Ovary (tissue), 3 donors: ENCODE results near the gene SNCA.

Source experiments
- EP300 ChIP-seq: sonication (generic); formaldehyde crosslinking; IDR thresholded peaks from one replicate; pipeline ENCODE4 v1.6.1; 2017; ENCODE audit warnings: antibody characterized with exemption
- POLR2A ChIP-seq: fragments of 450-650 bp; IDR thresholded peaks from one replicate; pipeline ENCODE4 v1.6.1; 2017; ENCODE audit warnings: antibody characterized with exemption, mild to moderate bottlenecking, moderate library complexity
- TF ChIP-seq, protein P1 (sequence below), 3 donors: fragments of 450-650 bp in 2 of 3; fragments of 200-600 bp in 1 of 3; IDR thresholded peaks; one replicate each; pipeline versions ENCODE4 v1.5.1 to v1.8.0; 2016 to 2022; ENCODE audit warnings: antibody characterized with exemption in 3 of 3, mild to moderate bottlenecking in 1 of 3
- donor health status: DM: no; HTN: no; CAD: no.

DNA sequence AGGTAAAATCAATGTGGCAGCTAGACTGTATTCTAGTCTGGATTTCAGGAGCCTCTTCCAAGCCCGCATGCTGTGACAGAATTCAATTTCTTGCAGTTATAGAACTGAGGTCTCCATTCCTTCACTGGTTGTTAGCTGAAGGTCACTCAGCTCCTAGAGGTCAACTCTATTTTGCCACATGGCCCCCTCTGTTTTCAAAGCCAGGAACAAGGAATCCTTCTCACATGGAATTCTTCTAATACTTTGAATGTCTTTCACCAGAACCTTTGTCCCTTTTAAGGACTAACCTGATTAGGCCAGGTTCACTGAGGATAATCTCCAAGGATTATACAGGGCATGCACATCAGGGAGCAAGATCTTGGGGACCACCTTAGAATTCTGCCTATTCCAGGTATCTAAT lies 34.2 kb upstream of the SNCA start:
- TF ChIP-seq, protein P1, sequence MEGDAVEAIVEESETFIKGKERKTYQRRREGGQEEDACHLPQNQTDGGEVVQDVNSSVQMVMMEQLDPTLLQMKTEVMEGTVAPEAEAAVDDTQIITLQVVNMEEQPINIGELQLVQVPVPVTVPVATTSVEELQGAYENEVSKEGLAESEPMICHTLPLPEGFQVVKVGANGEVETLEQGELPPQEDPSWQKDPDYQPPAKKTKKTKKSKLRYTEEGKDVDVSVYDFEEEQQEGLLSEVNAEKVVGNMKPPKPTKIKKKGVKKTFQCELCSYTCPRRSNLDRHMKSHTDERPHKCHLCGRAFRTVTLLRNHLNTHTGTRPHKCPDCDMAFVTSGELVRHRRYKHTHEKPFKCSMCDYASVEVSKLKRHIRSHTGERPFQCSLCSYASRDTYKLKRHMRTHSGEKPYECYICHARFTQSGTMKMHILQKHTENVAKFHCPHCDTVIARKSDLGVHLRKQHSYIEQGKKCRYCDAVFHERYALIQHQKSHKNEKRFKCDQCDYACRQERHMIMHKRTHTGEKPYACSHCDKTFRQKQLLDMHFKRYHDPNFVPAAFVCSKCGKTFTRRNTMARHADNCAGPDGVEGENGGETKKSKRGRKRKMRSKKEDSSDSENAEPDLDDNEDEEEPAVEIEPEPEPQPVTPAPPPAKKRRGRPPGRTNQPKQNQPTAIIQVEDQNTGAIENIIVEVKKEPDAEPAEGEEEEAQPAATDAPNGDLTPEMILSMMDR (IDR thresholded peaks at IDR 0.05) = no peak
- TF ChIP-seq POLR2A (no peak), EP300 (no peak)
